Measurements from ENCODE around the gene SFRP5. TPM values are rescaled to one million over a fixed set of nuclear protein-coding genes. Genes with fewer than 3 reads are reported as not detected.

Gene SFRP5
- total RNA-seq, 2 experiments from 2014 or later, result not detected

GRCh38 chr10:97766996-97767924 lies 4.5 kb downstream of the SFRP5 start:
- Mint-ChIP-seq H3K36me3 (ENCODE audit: low read depth) (peaks cover 2% of the 10 kb centered on the region), H3K4me3 (no peak overlapping the region), H3K27ac (no peak overlapping the region), H3K9me3 (no peaks in the 10 kb centered on the region), H3K4me1 (peaks cover 8% of the 10 kb centered on the region), H3K27me3 (peaks cover 27% of the 10 kb centered on the region)
- CTCF ChIA-PET, result interaction anchor here (0.6 to 1.8 kb wide), 6 partner anchors 7 to 273 kb away, joined by 3 to 6 read pairs (median 3); no protein-coding TSS in a partner anchor
- DNase-seq, result no peak
- POLR2A ChIA-PET, result no interaction called here

DNA sequence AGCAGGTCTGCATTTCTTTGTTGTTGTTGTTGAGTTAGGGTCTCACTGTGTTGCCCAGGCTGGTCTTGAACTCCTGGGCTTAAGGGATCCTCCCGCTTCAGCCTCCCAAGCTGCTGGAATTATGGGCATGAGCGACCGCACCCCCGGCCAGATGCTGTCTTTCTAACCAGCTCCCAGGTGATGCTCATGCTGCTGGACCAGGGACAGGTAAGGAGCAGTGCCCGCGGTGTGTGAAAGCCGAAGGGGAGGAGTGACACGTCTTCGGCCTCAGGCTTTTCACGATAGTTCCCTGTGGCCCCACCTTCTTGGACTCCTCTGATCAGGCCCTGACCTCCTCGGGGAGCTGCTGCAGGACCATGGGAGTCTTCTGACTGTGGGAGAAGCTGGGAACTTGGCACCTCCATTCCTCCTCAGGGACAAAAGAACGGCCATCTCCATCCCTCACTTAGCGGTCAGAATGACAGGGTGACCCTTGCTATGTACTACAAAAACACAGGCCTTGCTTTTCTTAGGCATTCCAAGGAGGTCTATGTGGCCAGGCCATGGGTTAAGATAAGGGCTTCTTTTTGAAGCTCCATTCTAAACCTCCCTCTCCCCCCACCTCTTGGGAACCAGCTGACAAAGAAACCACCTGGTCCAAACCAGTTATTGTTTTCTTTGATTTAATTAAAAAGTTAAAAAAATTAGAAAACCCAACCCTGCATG lies 5.5 kb downstream of the SFRP5 start:
- peaks cover 3% of the 10 kb centered on the region for H3K4me1 Mint-ChIP-seq
- no peak for DNase-seq
- no peaks in the 10 kb centered on the region for H3K9me3 Mint-ChIP-seq
- H3K27ac Mint-ChIP-seq, result no peak overlapping the region
- H3K27me3 Mint-ChIP-seq, result peaks cover 22% of the 10 kb centered on the region
- peaks cover 1% of the 10 kb centered on the region for H3K36me3 Mint-ChIP-seq (ENCODE audit: low read depth)
- H3K4me3 Mint-ChIP-seq, result no peak overlapping the region
- POLR2A ChIA-PET, result no interaction called here
- CTCF ChIA-PET, result interaction anchor here (0.6 to 2.1 kb wide), 6 partner anchors 11 to 274 kb away, joined by 3 to 4 read pairs (median 3); no protein-coding TSS in a partner anchor

GRCh38 chr10:97765201-97765600 lies 6.6 kb downstream of the SFRP5 start:
- no peak overlapping the region for H3K27ac Mint-ChIP-seq
- CTCF ChIA-PET, result interaction anchor here (1.2 to 2.1 kb wide), 4 partner anchors 21 to 105 kb away, joined by 3 to 8 read pairs (median 5); no protein-coding TSS in a partner anchor

DNA sequence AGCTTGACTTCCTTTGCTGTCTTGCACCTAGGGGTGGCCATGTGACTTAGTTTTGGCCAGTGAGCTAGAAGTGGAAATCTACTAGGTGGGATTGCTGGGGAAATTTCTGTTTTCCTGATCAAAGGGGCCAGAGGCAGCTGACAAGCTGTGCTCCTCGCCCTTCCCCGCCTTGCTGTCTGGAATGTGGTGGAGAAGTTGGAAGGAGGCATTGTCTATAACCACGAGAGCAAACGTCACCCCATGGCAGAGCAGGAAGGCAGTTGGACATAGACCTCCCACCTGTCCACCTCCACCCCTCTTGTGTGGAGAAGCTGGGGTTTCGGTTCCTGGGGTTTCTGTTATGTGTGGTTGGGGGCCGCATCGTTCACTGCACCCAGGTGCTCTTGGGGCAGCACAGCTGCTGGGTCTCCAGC lies 7.3 kb downstream of the SFRP5 start:
- Mint-ChIP-seq H3K36me3 (ENCODE audit: low read depth) (peaks cover 10% of the 10 kb centered on the region), H3K4me3 (no peak overlapping the region), H3K4me1 (peaks cover 1% of the 10 kb centered on the region), H3K27ac (no peak overlapping the region), H3K9me3 (no peaks in the 10 kb centered on the region), H3K27me3 (peaks cover 5% of the 10 kb centered on the region)
- POLR2A ChIA-PET, result no interaction called here
- no peak for DNase-seq
- CTCF ChIA-PET, result interaction anchor here (0.7 to 2.1 kb wide), 4 partner anchors 21 to 174 kb away, joined by 3 to 8 read pairs (median 5); no protein-coding TSS in a partner anchor

More at GRCh38 chr10:97765201-97765600, 6.6 kb downstream of the SFRP5 start:
- Mint-ChIP-seq H3K36me3 (ENCODE audit: low read depth) (peaks cover 7% of the 10 kb centered on the region), H3K4me1 (peaks cover 1% of the 10 kb centered on the region), H3K9me3 (no peaks in the 10 kb centered on the region), H3K27me3 (peaks cover 11% of the 10 kb centered on the region), H3K4me3 (no peak overlapping the region)
- no peak for DNase-seq
- POLR2A ChIA-PET, result no interaction called here

DNA sequence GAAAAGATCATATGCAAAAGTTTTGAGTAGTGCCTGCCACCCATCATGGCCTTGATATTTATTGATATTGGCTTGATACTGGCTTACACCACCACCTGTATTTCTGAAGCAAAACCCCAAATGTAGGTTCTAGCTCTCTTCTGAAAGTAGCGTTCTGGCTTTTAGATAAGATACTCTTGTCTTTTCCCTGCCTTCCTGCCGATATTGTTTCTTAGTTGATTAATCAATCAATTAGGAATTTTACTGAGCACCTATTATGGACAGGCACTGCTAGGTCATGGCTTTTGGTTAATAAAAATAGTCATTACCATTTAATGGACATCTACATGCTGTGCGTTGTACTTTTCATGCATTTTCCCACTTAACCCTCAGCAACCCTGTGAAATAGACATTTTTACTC lies 7.9 kb downstream of the SFRP5 start:
- ChIA-PET CTCF (interaction anchor here (0.7 to 1.8 kb wide), 3 partner anchors 20 to 173 kb away, joined by 3 to 8 read pairs (median 6); no protein-coding TSS in a partner anchor), POLR2A (no interaction called here)
- Mint-ChIP-seq H3K4me3 (no peak overlapping the region), H3K4me1 (peaks cover 1% of the 10 kb centered on the region), H3K9me3 (no peaks in the 10 kb centered on the region), H3K36me3 (ENCODE audit: low read depth) (peaks cover 10% of the 10 kb centered on the region), H3K27me3 (peaks cover 2% of the 10 kb centered on the region), H3K27ac (no peak overlapping the region)
- no peak for DNase-seq

GRCh38 chr10:97763411-97763810 lies 8.4 kb downstream of the SFRP5 start:
- POLR2A ChIA-PET, result no interaction called here
- H3K27ac Mint-ChIP-seq, result no peak overlapping the region

DNA sequence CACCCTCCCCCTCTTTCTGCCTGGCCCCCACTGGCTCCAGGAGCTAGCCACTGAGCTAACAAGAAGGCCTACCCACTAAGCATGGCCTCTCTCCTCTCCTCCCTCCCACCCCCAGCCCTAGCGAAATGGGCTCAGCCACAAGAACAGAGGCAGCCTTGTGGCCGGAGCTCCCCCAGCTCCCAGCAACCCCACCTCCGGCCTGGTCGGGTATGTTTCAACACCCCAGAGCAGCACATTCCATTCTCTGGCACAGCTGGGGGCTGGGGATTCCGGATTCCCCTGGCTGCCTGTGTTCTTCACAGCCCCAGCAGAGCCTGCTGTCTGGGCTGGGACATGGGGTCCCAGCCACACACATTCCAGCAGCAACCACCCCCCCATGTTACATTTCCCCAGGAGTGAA lies 9.0 kb downstream of the SFRP5 start:
- no peak for DNase-seq
- Mint-ChIP-seq H3K36me3 (ENCODE audit: low read depth) (peaks cover 12% of the 10 kb centered on the region), H3K27ac (no peak overlapping the region), H3K9me3 (no peaks in the 10 kb centered on the region), H3K27me3 (no peaks in the 10 kb centered on the region), H3K4me3 (no peak overlapping the region), H3K4me1 (peaks cover 1% of the 10 kb centered on the region)
- ChIA-PET CTCF (interaction anchor here (0.6 to 1.7 kb wide), 3 partner anchors 13 to 1210 kb away, joined by 3 to 5 read pairs (median 3); no protein-coding TSS in a partner anchor), POLR2A (no interaction called here)

More at GRCh38 chr10:97763411-97763810, 8.4 kb downstream of the SFRP5 start:
- DNase-seq, result no peak
- H3K4me3 Mint-ChIP-seq, result no peak overlapping the region
- CTCF ChIA-PET, result interaction anchor here (1.7 to 1.8 kb wide), 2 partner anchors 14 to 19 kb away, joined by 5 to 6 read pairs; no protein-coding TSS in a partner anchor
- H3K4me1 Mint-ChIP-seq, result peaks cover 1% of the 10 kb centered on the region
- no peaks in the 10 kb centered on the region for H3K27me3 Mint-ChIP-seq
- H3K9me3 Mint-ChIP-seq, result no peaks in the 10 kb centered on the region
- H3K36me3 Mint-ChIP-seq (ENCODE audit: low read depth), result peaks cover 12% of the 10 kb centered on the region

- DNase-seq, result no peak
- CTCF ChIA-PET, result interaction anchor here (0.6 to 1.7 kb wide), 3 partner anchors 12 to 1210 kb away, joined by 3 to 5 read pairs (median 3); no protein-coding TSS in a partner anchor
- Mint-ChIP-seq H3K4me1 (peaks cover 1% of the 10 kb centered on the region), H3K27ac (no peak overlapping the region), H3K4me3 (no peak overlapping the region), H3K27me3 (no peaks in the 10 kb centered on the region), H3K36me3 (ENCODE audit: low read depth) (peaks cover 14% of the 10 kb centered on the region), H3K9me3 (no peaks in the 10 kb centered on the region)
- POLR2A ChIA-PET, result no interaction called here
Measured at GRCh38 chr10:97762056-97762455, 9.7 kb downstream of the SFRP5 start.

DNA sequence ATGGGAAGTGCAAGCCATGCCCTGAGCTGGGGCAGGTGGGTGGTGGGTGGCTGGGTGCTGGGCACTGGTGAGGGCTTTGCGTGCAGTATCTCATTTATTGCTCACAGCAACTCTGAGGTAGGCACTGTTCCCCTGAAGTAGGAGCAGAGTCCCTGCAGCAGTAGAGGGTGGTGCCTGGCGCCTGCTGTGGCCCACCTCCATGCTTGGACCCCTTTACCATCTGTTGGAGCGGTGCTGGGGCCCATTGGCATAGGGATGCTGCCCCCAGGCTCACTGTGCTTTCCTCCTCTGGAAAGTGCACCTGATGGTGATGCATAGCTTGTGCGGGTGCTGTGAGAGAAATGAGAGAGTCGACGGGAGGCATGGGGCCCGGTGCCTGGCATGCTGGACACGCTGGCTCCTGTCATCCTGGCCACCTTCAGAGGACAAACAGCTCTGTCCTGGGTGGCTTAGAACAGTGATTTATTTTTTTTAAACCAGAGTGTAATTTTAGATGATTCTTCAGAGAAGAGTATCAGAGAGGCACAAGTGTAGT lies 10.4 kb downstream of the SFRP5 start:
- Mint-ChIP-seq H3K4me3 (no peak overlapping the region), H3K27ac (no peak overlapping the region), H3K4me1 (peaks cover 1% of the 10 kb centered on the region), H3K9me3 (no peaks in the 10 kb centered on the region), H3K27me3 (no peaks in the 10 kb centered on the region), H3K36me3 (ENCODE audit: low read depth) (peaks cover 19% of the 10 kb centered on the region)
- ChIA-PET POLR2A (no interaction called here), CTCF (interaction anchor here (0.9 to 1.8 kb wide), 2 partner anchors 10 to 31 kb away, joined by 3 to 5 read pairs; no protein-coding TSS in a partner anchor)
- DNase-seq, result no peak

- Mint-ChIP-seq H3K4me1 (peaks cover 1% of the 10 kb centered on the region), H3K9me3 (no peaks in the 10 kb centered on the region), H3K27ac (peak overlapping the region; percentile 54), H3K4me3 (no peak overlapping the region), H3K27me3 (no peaks in the 10 kb centered on the region), H3K36me3 (ENCODE audit: low read depth) (peaks cover 21% of the 10 kb centered on the region)
- ChIA-PET CTCF (interaction anchor here (0.7 to 2.0 kb wide), 6 partner anchors 8 to 109 kb away, joined by 3 to 6 read pairs (median 4); partner anchors contain the start of gene SFRP5), POLR2A (no interaction called here)
- DNase-seq, result no peak
Measured at GRCh38 chr10:97760461-97761257, 11.1 kb downstream of the SFRP5 start.

GRCh38 chr10:97759946-97760345 lies 11.9 kb downstream of the SFRP5 start:
- Mint-ChIP-seq H3K4me3 (no peak overlapping the region), H3K9me3 (no peaks in the 10 kb centered on the region), H3K27ac (no peak overlapping the region), H3K36me3 (ENCODE audit: low read depth) (peaks cover 25% of the 10 kb centered on the region), H3K4me1 (peaks cover 1% of the 10 kb centered on the region), H3K27me3 (no peaks in the 10 kb centered on the region)
- CTCF ChIA-PET, result interaction anchor here (0.7 to 2.0 kb wide), 6 partner anchors 8 to 282 kb away, joined by 3 to 6 read pairs (median 4); partner anchors contain the start of gene SFRP5
- no peak for DNase-seq
- POLR2A ChIA-PET, result no interaction called here
